Thoracic aorta (tissue), 2 donors: Measurements from ENCODE around the gene OR11H6. TPM values are rescaled to one million over a fixed set of nuclear protein-coding genes. Genes with fewer than 3 reads are reported as not detected.
"Not testable (repeated sequence)": the region's sequence is repeated elsewhere in the genome, so short reads cannot be mapped to it uniquely, and the experiment has no call there.

Experiments
- ATAC-seq: fragments of 150-250 bp; one replicate; pipeline ENCODE4 v1.8.0; 2017; ENCODE audit warnings: low read depth; ENCODE audit not compliant: insufficient number of reproducible peaks, low FRiP score
- DNase-seq: peaks from one replicate; pipeline ENCODE4 v3.0.0-alpha.2; 2020; ENCODE audit warnings: low spot score
- H3K27ac ChIP-seq, 2 donors: fragments of 200-600 bp; sonication (generic); 1 replicate in 1 of 2; 2 replicates in 1 of 2; pipeline ENCODE4 v1.5.1; 2016; ENCODE audit warnings: mild to moderate bottlenecking in 2 of 2, moderate library complexity in 2 of 2
- H3K27me3 ChIP-seq: fragments of 200-600 bp; sonication (generic); replicated peaks from 2 replicates; pipeline ENCODE4 v1.6.0; 2016; ENCODE audit warnings: mild to moderate bottlenecking; ENCODE audit not compliant: insufficient read depth
- H3K36me3 ChIP-seq: fragments of 200-600 bp; sonication (generic); one replicate; pipeline ENCODE4 v1.5.1; 2016
- H3K4me1 ChIP-seq, 2 donors: fragments of 200-600 bp; sonication (generic); 1 replicate in 1 of 2; 2 replicates in 1 of 2; pipeline versions ENCODE4 v1.5.1 to v1.6.0; 2016; ENCODE audit warnings: low read depth in 2 of 2, mild to moderate bottlenecking in 1 of 2; ENCODE audit not compliant: control insufficient read depth in 1 of 2
- H3K4me3 ChIP-seq: fragments of 200-600 bp; sonication (generic); 2 replicates; pipeline ENCODE4 v1.5.1; 2016; ENCODE audit warnings: mild to moderate bottlenecking
- H3K9me3 ChIP-seq: fragments of 200-600 bp; sonication (generic); 2 replicates; pipeline ENCODE4 v1.5.1; 2016
- total RNA-seq, 2 donors: library from RNA; depleted of rRNA; stranded (reverse); fragments of >200 nt; gene quantifications; one replicate each; pipeline versions ENCODE4 v1.1.0 to v1.2.3, GENCODE V29; 2016
- TF ChIP-seq, protein P1 (sequence below): fragments of 200-600 bp; sonication (generic); IDR thresholded peaks from one replicate; pipeline ENCODE4 v1.5.1; 2019; ENCODE audit warnings: antibody characterized with exemption

OR11H6 gene
- total RNA-seq, 2 donors from 2014 or later, result not detected

DNA sequence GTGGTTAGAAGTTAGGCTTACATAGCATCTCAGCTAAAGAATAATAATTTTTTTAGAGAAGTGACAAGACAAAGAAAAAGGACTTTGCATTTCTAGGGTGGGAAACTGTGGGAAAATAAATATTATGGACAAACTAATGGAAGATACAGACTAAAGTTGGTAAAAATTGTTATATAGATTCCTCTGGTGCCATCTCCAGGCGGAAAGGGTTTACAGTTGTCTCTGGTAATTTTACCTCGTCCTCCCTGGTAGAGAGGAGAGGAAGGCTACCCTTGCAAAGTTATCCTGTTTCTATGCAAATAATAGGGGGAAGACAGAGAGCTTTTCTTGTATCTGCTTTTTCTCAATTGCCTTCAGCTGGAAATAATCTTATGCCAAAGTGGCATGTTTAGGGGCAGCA lies 27.6 kb upstream of the OR11H6 start:
- DNase-seq (no peak), ATAC-seq (no peak)
- no peak overlapping the region for H3K27ac ChIP-seq
- H3K36me3 ChIP-seq, result no peaks in the 10 kb centered on the region
- H3K9me3 ChIP-seq, result no peaks in the 10 kb centered on the region
- no peaks in the 10 kb centered on the region for H3K4me1 ChIP-seq
- H3K4me3 ChIP-seq, result no peak overlapping the region
- no peaks in the 10 kb centered on the region for H3K27me3 ChIP-seq
- TF ChIP-seq, protein P1, sequence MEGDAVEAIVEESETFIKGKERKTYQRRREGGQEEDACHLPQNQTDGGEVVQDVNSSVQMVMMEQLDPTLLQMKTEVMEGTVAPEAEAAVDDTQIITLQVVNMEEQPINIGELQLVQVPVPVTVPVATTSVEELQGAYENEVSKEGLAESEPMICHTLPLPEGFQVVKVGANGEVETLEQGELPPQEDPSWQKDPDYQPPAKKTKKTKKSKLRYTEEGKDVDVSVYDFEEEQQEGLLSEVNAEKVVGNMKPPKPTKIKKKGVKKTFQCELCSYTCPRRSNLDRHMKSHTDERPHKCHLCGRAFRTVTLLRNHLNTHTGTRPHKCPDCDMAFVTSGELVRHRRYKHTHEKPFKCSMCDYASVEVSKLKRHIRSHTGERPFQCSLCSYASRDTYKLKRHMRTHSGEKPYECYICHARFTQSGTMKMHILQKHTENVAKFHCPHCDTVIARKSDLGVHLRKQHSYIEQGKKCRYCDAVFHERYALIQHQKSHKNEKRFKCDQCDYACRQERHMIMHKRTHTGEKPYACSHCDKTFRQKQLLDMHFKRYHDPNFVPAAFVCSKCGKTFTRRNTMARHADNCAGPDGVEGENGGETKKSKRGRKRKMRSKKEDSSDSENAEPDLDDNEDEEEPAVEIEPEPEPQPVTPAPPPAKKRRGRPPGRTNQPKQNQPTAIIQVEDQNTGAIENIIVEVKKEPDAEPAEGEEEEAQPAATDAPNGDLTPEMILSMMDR, result no peak

DNA sequence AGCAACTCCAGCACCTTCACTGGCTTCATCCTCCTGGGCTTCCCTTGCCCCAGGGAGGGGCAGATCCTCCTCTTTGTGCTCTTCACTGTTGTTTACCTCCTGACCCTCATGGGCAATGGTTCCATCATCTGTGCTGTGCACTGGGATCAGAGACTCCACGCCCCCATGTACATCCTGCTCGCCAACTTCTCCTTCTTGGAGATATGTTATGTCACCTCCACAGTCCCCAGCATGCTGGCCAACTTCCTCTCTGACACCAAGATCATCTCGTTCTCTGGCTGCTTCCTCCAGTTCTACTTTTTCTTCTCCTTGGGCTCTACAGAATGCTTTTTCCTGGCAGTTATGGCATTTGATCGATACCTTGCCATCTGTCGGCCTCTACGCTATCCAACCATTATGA lies 26.1 kb upstream of the OR11H6 start:
- TF ChIP-seq, protein P1, result no peak
- no peaks in the 10 kb centered on the region for H3K9me3 ChIP-seq
- ATAC-seq (no peak), DNase-seq (no peak)
- H3K27me3 ChIP-seq, result no peaks in the 10 kb centered on the region
- no peak overlapping the region for H3K27ac ChIP-seq
- no peaks in the 10 kb centered on the region for H3K4me1 ChIP-seq
- H3K36me3 ChIP-seq, result no peaks in the 10 kb centered on the region
- H3K4me3 ChIP-seq, result no peak overlapping the region

DNA sequence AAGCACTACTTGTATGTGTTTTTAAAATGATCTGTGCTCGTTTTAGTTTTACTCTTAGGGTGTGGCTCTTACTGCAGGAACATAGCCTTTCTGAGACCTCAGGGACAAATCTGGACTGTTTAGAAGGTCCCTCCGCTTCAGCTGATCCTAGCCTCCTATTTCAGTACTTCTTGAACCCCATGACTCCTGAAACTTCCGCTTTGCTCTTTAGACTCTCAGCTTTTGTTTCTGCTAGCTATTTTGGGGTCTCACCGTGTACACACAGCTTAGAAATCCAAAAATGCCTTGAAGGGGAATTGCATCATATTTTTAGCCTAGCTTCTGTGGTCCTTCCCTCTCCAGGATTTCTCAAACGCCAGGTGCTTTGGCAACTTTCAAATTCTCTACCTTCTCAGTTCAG lies 24.5 kb upstream of the OR11H6 start:
- no peak for ATAC-seq
- DNase-seq, result no peak
- Histone ChIP-seq H3K36me3 (no peaks in the 10 kb centered on the region), H3K27ac (no peak overlapping the region), H3K27me3 (no peaks in the 10 kb centered on the region), H3K9me3 (no peaks in the 10 kb centered on the region), H3K4me3 (no peak overlapping the region), H3K4me1 (no peaks in the 10 kb centered on the region)
- TF ChIP-seq, protein P1, result no peak

DNA sequence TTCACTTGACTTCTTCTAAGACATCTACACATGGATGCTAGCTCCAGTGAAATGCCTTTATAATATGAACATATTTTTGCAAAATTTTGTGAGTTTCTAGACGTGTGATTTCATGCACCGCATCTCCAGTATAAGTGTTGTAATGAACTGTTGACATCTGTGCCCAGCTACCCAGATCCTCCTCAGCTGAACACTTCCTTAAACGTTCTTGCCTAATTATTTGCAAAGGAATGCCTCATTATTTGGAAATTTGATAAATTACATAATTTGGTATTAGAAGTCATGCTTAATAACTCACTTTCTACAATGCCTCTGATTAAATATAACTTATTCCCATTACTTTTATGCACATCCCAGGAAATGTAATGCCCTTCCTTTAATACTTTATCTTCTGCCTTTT lies 18.8 kb upstream of the OR11H6 start:
- ATAC-seq (no peak), DNase-seq (no peak)
- H3K4me3 ChIP-seq, result no peak overlapping the region
- H3K36me3 ChIP-seq, result no peaks in the 10 kb centered on the region
- TF ChIP-seq, protein P1, result no peak
- H3K27ac ChIP-seq, result no peak overlapping the region
- H3K27me3 ChIP-seq, result no peaks in the 10 kb centered on the region
- H3K4me1 ChIP-seq, result no peaks in the 10 kb centered on the region
- H3K9me3 ChIP-seq, result no peaks in the 10 kb centered on the region

DNA sequence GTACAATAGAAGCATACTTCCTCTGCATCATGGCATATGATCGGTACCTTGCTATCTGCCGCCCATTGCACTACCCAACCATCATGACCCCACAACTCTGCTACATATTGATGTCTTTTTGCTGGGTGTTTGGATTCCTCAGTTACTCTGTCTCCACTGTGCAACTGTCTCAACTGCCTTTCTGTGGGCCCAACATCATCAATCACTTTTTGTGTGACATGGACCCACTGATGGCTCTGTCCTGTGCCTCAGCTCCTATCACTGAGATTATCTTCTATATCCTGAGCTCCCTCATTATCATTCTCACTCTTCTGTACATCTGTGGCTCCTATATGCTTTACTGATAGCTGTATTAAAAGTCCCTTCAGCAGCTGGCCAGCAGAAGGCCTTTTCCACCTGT lies 13.9 kb upstream of the OR11H6 start:
- DNase-seq (no peak), ATAC-seq (no peak)
- no peaks in the 10 kb centered on the region for H3K27me3 ChIP-seq
- no peaks in the 10 kb centered on the region for H3K9me3 ChIP-seq
- H3K4me3 ChIP-seq, result no peak overlapping the region
- H3K4me1 ChIP-seq, result no peaks in the 10 kb centered on the region
- TF ChIP-seq, protein P1, result no peak
- no peak overlapping the region for H3K27ac ChIP-seq
- H3K36me3 ChIP-seq, result no peaks in the 10 kb centered on the region

DNA sequence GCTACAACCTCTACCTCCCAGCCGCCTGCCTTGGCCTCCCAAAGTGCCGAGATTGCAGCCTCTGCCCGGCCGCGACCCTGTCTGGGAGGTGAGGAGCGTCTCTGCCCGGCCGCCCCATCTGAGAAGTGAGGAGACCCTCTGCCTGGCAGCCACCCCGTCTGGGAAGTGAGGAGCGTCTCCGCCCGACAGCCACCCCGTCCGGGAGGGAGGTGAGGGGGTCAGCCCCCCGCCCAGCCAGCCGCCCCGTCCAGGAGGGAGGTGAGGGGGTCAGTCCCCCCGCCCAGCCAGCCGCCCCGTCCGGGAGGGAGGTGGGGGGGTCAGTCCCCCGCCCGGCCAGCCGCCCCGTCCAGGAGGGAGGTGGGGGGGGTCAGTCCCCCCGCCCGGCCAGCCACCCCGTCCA lies 11.1 kb upstream of the OR11H6 start:
- not testable (repeated sequence) for H3K9me3 ChIP-seq, DNase-seq, H3K36me3 ChIP-seq, H3K27me3 ChIP-seq, H3K4me1 ChIP-seq, ATAC-seq, H3K27ac ChIP-seq, H3K4me3 ChIP-seq
